Measurements from ENCODE around the gene FCGR3A. TPM values are rescaled to one million over a fixed set of nuclear protein-coding genes. Genes with fewer than 3 reads are reported as not detected.

Gene FCGR3A
- polyA plus RNA-seq, 1 of the 3 experiments (the other 2 are of a cell fraction) = not detected

Other genes with a start within 250 kb of the FCGR3A start
- gene MPZ, start 239.8 kb downstream of the FCGR3A start, polyA plus RNA-seq (2012; rRNA removed) = 2.4 and 2.9 TPM in 2 replicates
- 195 and 341 TPM in 2 replicates for gene SDHC, start 235.4 kb downstream of the FCGR3A start, polyA plus RNA-seq (2012; rRNA removed)
- not detected in 2 replicates for gene CFAP126, start 181.9 kb downstream of the FCGR3A start, polyA plus RNA-seq (2012; rRNA removed)
- gene FCGR2A, start 44.4 kb downstream of the FCGR3A start, polyA plus RNA-seq (2012; rRNA removed) = 0.89 and 1.1 TPM in 2 replicates
- gene HSPA6, start 25.3 kb downstream of the FCGR3A start, polyA plus RNA-seq (2012; rRNA removed) = 0.07 and 0.10 TPM in 2 replicates
- not detected in 2 replicates for gene FCGR3B, start 81.4 kb upstream of the FCGR3A start, polyA plus RNA-seq (2012; rRNA removed)
- gene FCGR2B, start 113.3 kb upstream of the FCGR3A start, polyA plus RNA-seq (2012; rRNA removed) = 0.05 TPM in 1 of 2 replicates, not detected in the other
- gene FCRLA, start 157.4 kb upstream of the FCGR3A start, polyA plus RNA-seq (2012; rRNA removed) = 0.10 and 0.13 TPM in 2 replicates
- gene FCRLB, start 171.7 kb upstream of the FCGR3A start, polyA plus RNA-seq (2012; rRNA removed) = 2.0 and 2.6 TPM in 2 replicates
- gene DUSP12, start 200.0 kb upstream of the FCGR3A start, polyA plus RNA-seq (2012; rRNA removed) = 41.7 and 46.4 TPM in 2 replicates
- 8.8 and 11.7 TPM in 2 replicates for gene ATF6, start 216.5 kb upstream of the FCGR3A start, polyA plus RNA-seq (2012; rRNA removed)

All from SK-N-SH (cell line).